GM21423 (cell line): ENCODE data around the gene FXYD7.

ENCODE experiments used
- ATAC-seq: cut with Tn5 transposase; IDR thresholded peaks from one replicate; pipeline ENCODE4 v1.9.1; 2021; ENCODE audit warnings: mild to moderate bottlenecking, moderate library complexity; ENCODE audit not compliant: unreplicated experiment

The FXYD7 gene

GRCh38 chr19:35162471-35163326, 19.6 kb downstream of the FXYD7 start:
- ATAC-seq: no peak

DNA sequence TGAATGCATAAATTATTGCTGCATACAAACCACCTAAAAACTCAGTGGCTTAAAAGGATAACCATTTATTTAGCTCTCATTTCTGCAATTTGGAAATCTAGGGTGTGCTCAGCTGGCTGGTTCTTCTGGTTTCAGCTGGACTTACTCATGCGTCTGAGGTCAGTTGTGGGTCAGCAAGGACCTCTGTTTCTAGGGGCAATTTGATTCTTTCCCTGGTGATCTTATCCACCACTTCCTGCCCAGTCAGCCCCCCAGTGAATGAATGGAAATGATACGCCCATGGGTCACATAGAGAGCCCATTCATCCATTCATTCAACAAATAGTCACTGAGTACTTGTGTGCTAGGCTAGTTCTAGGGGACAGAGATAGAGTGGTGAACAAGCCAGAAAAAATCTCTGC, 21.4 kb downstream of the FXYD7 start:
- no peak for ATAC-seq

GRCh38 chr19:35165200-35166058, 22.4 kb downstream of the FXYD7 start:
- no peak for ATAC-seq

DNA sequence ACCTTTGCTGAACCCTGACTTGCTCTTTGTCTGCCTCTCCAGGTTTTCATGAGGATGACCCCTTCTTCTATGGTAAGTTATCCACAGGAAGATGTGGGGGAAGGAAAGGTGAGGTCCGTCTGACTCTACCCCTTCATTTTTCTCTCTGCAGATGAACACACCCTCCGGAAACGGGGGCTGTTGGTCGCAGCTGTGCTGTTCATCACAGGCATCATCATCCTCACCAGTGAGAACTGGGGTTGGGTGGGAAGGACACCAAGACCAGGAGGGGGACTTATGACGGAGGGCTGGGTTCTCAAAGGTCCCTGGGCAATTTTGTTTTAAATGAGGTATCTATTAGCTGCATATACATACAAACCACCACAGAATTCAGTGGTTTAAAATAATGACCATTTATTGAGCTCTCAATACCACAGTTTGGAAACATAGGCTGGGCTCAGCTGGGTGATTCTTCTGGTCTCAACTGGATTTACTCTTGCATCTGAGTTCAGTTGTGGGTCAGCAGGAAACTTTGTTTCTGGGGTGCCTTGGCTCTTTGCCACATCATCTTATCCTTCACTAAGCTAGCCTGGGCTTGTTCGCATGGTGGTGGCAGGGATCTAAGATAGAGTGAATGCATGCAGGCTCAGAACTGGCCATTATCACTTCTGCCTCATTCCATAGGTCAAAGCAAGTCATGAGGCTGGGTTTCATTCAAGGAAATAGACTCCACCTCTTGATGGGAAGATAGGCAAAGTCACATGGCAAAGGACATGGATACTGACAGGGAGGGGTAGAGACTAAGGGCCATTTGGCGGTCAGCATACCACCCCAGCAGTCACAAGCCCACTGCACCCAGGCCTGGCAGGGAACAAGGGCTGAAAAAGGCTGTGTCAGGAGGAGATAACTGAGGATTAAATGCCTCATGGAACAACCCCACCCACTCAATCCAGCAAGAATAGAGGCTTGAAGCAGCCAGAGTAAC, 23.3 kb downstream of the FXYD7 start:
- ATAC-seq: no peak

GRCh38 chr19:35167251-35168119, 24.4 kb downstream of the FXYD7 start:
- no peak for ATAC-seq

GRCh38 chr19:35168196-35168595, 25.1 kb downstream of the FXYD7 start:
- ATAC-seq: no peak

DNA sequence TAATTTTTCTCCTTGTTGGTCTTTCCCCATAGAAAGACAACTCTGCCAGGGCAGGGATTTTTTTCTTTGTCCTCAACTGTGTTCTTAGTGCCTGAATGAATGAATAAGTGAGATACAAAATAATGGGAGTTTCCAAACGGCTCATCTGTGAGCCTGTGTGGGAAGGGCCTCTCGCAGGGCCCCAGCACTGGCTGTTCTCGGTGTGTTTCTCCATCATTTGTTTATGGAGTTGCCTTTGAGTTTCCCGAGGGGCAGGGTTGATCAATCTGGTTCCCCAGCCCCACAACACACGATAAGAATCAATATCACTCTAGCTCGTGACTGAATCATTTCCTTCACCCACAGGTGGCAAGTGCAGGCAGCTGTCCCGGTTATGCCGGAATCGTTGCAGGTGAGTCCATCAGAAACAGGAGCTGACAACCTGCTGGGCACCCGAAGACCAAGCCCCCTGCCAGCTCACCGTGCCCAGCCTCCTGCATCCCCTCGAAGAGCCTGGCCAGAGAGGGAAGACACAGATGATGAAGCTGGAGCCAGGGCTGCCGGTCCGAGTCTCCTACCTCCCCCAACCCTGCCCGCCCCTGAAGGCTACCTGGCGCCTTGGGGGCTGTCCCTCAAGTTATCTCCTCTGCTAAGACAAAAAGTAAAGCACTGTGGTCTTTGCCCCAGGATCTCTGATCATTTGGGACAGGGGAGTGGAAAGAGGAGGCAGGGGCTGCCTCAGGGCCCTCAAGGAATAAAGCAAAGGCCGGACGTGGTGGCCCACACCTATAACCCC, 26.4 kb downstream of the FXYD7 start:
- ATAC-seq: no peak

DNA sequence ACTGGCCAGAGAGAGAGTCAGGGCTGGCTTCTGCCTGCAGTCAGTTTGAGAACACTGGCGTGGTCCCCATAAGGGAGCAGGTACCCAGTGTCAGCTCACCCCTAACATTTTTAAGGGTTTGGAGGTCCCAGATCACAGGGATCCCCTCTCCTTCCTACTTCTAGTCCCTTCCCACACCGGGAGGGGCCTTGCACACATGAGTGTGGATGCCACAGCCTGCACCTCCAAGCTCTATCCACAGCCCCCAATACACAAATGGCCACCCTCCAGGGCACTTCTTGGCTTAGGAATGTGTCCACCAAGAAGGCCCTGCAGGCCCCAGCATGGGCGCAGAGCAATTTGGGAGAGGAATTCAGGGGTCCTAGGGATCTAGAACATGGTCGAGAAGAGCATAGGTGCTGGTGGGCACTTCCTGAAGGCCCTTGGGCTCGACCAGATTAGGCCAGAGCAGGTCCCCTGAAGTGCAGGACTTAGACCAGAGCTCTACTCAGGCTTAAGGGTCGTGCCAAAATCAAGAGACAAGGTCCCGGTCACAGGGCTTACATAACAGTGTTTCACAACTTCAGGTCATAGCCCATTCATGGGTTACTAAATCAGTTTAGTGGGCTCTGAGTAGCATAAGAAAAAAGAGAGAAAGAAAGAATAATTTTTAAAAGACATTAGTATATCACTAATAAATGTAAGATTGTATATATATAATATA, 27.5 kb downstream of the FXYD7 start:
- no peak for ATAC-seq

- no peak for ATAC-seq
Measured at GRCh38 chr19:35171730-35172129, 28.7 kb downstream of the FXYD7 start.

DNA sequence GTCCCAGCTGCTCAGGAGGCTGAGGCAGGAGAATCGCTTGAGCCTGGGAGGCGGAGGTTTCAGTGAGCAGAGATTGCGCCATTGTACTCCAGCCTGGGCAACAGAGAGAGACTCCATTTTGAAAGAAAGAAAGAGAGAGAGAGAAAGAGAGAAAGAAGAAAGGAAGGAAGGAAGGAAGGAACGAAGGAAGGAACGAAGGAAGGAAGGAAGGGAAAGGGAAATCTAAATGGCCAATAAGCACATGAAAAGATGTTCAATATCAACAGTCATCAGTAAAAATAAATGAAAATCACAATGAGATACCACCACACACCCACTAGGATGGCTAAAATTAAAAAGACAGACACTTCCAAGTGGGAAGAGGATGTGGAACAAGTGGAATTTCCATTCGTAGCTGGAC, 31.2 kb downstream of the FXYD7 start:
- ATAC-seq: no peak

- no peak for ATAC-seq
Measured at GRCh38 chr19:35176181-35176570, 33.1 kb downstream of the FXYD7 start.

DNA sequence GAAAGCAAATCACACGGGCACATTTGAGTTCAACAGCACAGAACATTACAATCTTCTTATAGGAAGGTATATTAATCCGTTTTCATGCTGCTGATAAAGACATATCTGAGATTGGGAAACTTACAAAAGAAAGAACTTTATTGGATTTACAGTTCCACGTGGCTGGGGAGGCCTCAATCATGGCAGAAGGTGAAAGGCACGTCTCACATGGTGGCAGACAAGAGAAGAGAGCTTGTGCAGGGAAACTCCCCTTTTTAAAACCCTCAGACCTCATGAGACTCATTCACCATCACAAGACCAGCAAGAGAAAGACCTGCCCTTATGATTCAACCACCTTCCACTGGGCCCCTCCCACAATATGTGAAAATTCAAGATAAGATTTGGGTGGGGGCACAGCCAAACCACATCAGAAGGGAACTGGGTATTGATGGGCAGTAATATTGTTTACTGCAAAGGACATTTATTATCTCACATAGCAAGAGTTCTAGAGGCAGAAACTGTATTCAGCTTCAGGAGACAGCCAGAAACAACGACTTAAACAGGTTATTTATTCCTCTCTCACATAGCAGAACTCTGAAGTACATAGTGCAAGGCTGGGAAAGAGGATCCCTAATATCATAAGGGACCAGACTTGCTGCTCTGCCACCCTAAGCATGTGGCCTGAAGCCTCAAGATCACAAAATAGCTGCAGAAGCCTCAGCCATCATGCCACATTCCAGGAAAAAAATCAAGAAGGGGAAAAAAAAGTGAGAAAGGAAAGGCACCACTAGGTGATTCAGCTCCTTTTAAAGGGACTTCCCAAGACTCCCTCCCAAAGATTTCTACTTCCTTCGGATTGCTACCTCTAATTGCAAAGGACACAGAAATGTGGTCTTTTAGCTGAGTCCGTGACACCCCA, 34.6 kb downstream of the FXYD7 start:
- ATAC-seq: no peak

GRCh38 chr19:35178701-35179100, 35.6 kb downstream of the FXYD7 start:
- no peak for ATAC-seq

DNA sequence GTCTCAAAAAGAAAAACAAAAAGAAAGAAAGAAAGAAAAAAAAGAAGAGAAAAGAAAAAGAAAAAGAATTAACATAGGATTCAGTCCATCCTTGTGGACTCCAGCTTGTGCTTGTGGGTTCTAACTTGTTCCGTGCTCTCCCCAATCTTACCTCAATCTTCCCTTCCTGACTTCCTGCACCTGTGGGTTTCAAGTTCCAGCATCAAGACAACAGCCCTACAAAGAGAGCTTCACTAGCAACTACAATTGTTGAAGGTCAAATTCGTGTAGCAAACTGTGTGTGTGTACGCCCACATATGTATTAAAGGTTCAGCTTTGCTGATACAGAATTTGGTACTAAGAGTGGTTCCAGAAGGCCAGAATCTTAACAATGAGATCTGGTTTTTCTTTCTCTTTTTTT, 36.8 kb downstream of the FXYD7 start:
- ATAC-seq: no peak

- no peak for ATAC-seq
Measured at GRCh38 chr19:35181387-35181786, 38.3 kb downstream of the FXYD7 start.

DNA sequence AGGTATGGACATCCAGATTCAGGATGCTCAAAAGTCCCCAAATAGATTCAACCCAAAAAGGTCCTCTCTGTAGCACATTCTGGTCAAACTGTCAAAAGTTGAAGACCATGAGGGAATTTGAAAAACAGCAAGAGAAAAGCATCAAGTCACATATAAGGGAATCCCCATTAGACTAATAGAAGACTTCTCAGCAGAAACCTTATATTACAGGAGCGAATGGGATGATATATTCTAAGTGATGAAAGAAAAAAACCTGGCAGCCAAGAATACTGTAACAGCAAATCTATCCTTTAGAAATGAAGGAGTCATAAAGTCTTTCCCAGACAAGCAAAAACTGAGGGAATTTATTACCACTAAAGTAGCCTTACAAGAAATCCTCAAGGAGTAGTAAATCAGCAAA, 41.2 kb downstream of the FXYD7 start:
- no peak for ATAC-seq

- no peak for ATAC-seq
Measured at GRCh38 chr19:35184884-35185283, 41.8 kb downstream of the FXYD7 start.
